H1 (cell line): ENCODE results near the gene ERN2. TPM values are rescaled to one million over a fixed set of nuclear protein-coding genes. Genes with fewer than 3 reads are reported as not detected.

Source experiments
- ATF3 ChIP-seq: IDR thresholded peaks from 2 replicates; pipeline ENCODE4 v1.6.1; 2011; ENCODE audit warnings: low read depth, mild to moderate bottlenecking, low read length; ENCODE audit not compliant: insufficient read depth
- CBX5 ChIP-seq: fragments of 300-800, 300-1000 bp; sonication (generic); IDR thresholded peaks from 2 replicates; pipeline ENCODE4 v1.7.1; 2016; ENCODE audit warnings: antibody characterized with exemption, low read length, low read depth
- CHD1 ChIP-seq: IDR thresholded peaks from 2 replicates; pipeline ENCODE4 v1.6.1; 2012; ENCODE audit warnings: low read depth, low read length, improper control_type of control experiment
- CHD2 ChIP-seq: IDR thresholded peaks from 2 replicates; pipeline ENCODE4 v1.6.1; 2012; ENCODE audit warnings: low read length, improper control_type of control experiment
- CTCF ChIP-seq, 3 experiments: IDR thresholded peaks; 1 replicate in 2 of 3; 2 replicates in 1 of 3; pipeline versions ENCODE4 v1.5.1 to v1.6.1; 2011; ENCODE audit warnings: low read length in 3 of 3, mild to moderate bottlenecking in 3 of 3, inconsistent platforms in 2 of 3, low read depth in 1 of 3, moderate library complexity in 1 of 3; ENCODE audit not compliant: insufficient read depth in 1 of 3; ENCODE audit errors: control extremely low read depth in 1 of 3
- GTF2F1 ChIP-seq: IDR thresholded peaks from 2 replicates; pipeline ENCODE4 v1.6.1; 2012; ENCODE audit warnings: low read depth, low read length, improper control_type of control experiment, borderline replicate concordance
- HDAC2 ChIP-seq, 2 experiments: fragments of 300-600 bp in 1 of 2; sonication (generic) in 1 of 2; IDR thresholded peaks; 2 replicates each; pipeline ENCODE4 v1.6.1; 2011 to 2012; ENCODE audit warnings: low read depth in 2 of 2, low read length in 2 of 2, mild to moderate bottlenecking in 2 of 2, moderate library complexity in 2 of 2, borderline replicate concordance in 1 of 2, inconsistent platforms in 1 of 2
- MAX ChIP-seq: IDR thresholded peaks from 2 replicates; pipeline ENCODE4 v1.6.1; 2012; ENCODE audit warnings: inconsistent platforms
- NANOG ChIP-seq: IDR thresholded peaks from 2 replicates; pipeline ENCODE4 v1.6.1; 2011; ENCODE audit warnings: low read length, low read depth, mild to moderate bottlenecking, inconsistent platforms; ENCODE audit not compliant: insufficient read depth, poor library complexity, severe bottlenecking
- POU5F1 ChIP-seq: IDR thresholded peaks from 2 replicates; pipeline ENCODE4 v1.6.1; 2011; ENCODE audit warnings: low read depth, mild to moderate bottlenecking, low read length, moderate library complexity
- RBBP5 ChIP-seq: IDR thresholded peaks from 2 replicates; pipeline ENCODE4 v1.7.1; 2012; ENCODE audit warnings: low read depth, mild to moderate bottlenecking, inconsistent platforms, low read length, moderate library complexity, borderline replicate concordance
- SAP30 ChIP-seq: fragments of 300-600 bp; sonication (generic); IDR thresholded peaks from 2 replicates; pipeline ENCODE4 v1.7.1; 2012; ENCODE audit warnings: low read length, moderate library complexity, mild to moderate bottlenecking, inconsistent platforms; ENCODE audit not compliant: insufficient read depth, insufficient replicate concordance
- SP1 ChIP-seq: IDR thresholded peaks from 2 replicates; pipeline ENCODE4 v1.6.1; 2011; ENCODE audit warnings: low read depth, low read length
- SP2 ChIP-seq: IDR thresholded peaks from 2 replicates; pipeline ENCODE4 v1.6.1; 2012; ENCODE audit warnings: mild to moderate bottlenecking, low read length, inconsistent platforms
- SRF ChIP-seq: IDR thresholded peaks from 2 replicates; pipeline ENCODE4 v1.6.1; 2011; ENCODE audit warnings: mild to moderate bottlenecking, low read depth, low read length, moderate library complexity
- TAF1 ChIP-seq: IDR thresholded peaks from 2 replicates; pipeline ENCODE4 v1.6.1; 2011; ENCODE audit warnings: mild to moderate bottlenecking, low read depth, low read length
- TBP ChIP-seq: IDR thresholded peaks from 2 replicates; pipeline ENCODE4 v1.6.1; 2011; ENCODE audit warnings: low read depth, low read length, improper control_type of control experiment
- TCF12 ChIP-seq: IDR thresholded peaks from 2 replicates; pipeline ENCODE4 v1.6.1; 2011; ENCODE audit warnings: low read depth, mild to moderate bottlenecking, low read length
- TEAD4 ChIP-seq: IDR thresholded peaks from 2 replicates; pipeline ENCODE4 v1.6.1; 2012; ENCODE audit warnings: low read depth, low read length, inconsistent platforms, mixed read lengths
- polyA plus RNA-seq, 7 experiments: library from polyadenylated mRNA; depleted of rRNA in 3 of 7; stranded (reverse) in 5 of 7; unstranded in 2 of 7; fragments of >200 nt in 5 of 7; fragments of 200-250 nt in 2 of 7; gene quantifications; 1 replicate in 5 of 7; 2 replicates in 1 of 7; 4 replicates in 1 of 7; pipeline versions ENCODE4 v1.2.1 to v1.2.3, GENCODE V29; 2011 to 2013; ENCODE audit warnings: missing spikeins in 2 of 7, mixed read lengths in 2 of 7
- total RNA-seq: library from RNA; stranded (reverse); fragmentation: NEBNext Ultra II Directional; extraction: Animal tissue kit (Norgen Biotek cat#: 25700); gene quantifications from 2 replicates; pipeline ENCODE4 v1.2.1, GENCODE V29; 2021

The ERN2 gene
- total and polyA plus RNA-seq, 2 of the 8 experiments (the other 6 are each of a cell fraction or from before 2014, with no cell fraction given), result 2.4 to 4.4 TPM

- TF ChIP-seq ATF3 (no peak), MAX (peak; percentile 77), HDAC2 (IDR thresholded peaks at IDR 0.05; ENCODE audit: borderline replicate concordance in 1 of 2, low read depth in 2 of 2, low read length in 2 of 2) (peak in 1 of 2 experiments; percentile 65; a peak in 2 of 4 replicates), TBP (peak; percentile 70), RBBP5 (peak; percentile 30; the same call in 1 of the 2 replicates), POU5F1 (no peak), CHD2 (peak; percentile 43; the same call in 1 of the 2 replicates), TEAD4 (0 out of 2 replicates have a peak, but pooled peaks have one; percentile 27), TCF12 (peak; percentile 77; the same call in 1 of the 2 replicates), NANOG (no peak), GTF2F1 (no peak), TAF1 (peak; percentile 63), CTCF (IDR thresholded peaks at IDR 0.05; ENCODE audit: control extremely low read depth in 1 of 3, insufficient read depth in 1 of 3, low read depth in 1 of 3, low read length in 3 of 3) (no peak), SP1 (peak; percentile 99), CHD1 (no peak), SAP30 (peak; percentile 27), CBX5 (no peak), SRF (no peak), SP2 (no peak)
Observed at GRCh38 chr16:23694644-23695373, 18.2 kb downstream of the ERN2 start (continued).
